OCI-LY1 (cell line): ENCODE data around the gene TTC13.

Experiments
- EZH2 ChIP-seq: fragments of 200-600 bp; sonication (generic), shearing (Covaris generic); IDR thresholded peaks from 2 replicates; pipeline ENCODE4 v1.8.0; 2017; ENCODE audit warnings: borderline replicate concordance, mixed run types, mild to moderate bottlenecking, antibody characterized with exemption, low read length, moderate library complexity, mixed read lengths
- TF ChIP-seq, protein P1 (sequence below): fragments of 200-600 bp; sonication (generic), shearing (Covaris generic); IDR thresholded peaks from 2 replicates; pipeline ENCODE4 v1.5.1; 2017; ENCODE audit warnings: mild to moderate bottlenecking, antibody characterized with exemption, low read length, moderate library complexity, mixed read lengths

DNA sequence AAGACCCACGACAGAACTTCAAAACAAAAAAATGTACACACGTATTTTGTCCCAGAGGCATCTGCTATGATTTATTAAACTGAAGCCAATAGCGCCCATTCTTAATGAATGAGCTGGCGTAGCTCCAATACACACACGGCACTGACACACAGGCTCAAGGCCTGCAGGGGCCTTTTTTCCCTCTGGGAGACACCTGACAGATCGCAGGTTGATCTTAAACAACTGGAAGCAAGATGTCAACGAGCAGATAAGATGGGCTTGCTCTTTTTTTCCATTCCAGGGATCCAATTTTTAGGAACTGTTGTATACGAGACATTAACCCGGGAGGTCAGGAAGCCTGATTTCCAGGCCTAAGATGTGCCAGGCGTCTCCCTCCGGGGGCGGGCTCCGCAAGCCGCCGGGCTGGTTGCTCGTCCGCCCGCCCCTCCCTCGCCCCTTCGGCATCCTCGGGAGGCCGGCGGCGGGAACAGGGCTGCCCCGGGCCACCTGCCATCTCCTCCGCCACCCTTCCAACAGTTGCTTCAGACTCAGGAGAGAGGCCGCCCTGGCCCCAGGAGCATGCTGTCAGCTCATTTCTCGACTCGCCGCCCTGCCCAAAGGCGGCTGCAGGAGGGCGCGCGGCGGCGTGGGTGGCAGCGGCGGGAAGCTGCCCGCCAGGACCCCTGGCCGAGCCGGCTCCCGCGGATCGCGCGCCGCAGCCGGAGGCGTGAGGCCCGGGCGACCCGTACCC lies 735 bp downstream of the TTC13 start:
- TF ChIP-seq, protein P1, sequence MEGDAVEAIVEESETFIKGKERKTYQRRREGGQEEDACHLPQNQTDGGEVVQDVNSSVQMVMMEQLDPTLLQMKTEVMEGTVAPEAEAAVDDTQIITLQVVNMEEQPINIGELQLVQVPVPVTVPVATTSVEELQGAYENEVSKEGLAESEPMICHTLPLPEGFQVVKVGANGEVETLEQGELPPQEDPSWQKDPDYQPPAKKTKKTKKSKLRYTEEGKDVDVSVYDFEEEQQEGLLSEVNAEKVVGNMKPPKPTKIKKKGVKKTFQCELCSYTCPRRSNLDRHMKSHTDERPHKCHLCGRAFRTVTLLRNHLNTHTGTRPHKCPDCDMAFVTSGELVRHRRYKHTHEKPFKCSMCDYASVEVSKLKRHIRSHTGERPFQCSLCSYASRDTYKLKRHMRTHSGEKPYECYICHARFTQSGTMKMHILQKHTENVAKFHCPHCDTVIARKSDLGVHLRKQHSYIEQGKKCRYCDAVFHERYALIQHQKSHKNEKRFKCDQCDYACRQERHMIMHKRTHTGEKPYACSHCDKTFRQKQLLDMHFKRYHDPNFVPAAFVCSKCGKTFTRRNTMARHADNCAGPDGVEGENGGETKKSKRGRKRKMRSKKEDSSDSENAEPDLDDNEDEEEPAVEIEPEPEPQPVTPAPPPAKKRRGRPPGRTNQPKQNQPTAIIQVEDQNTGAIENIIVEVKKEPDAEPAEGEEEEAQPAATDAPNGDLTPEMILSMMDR: no peak; the same call in 1 of the 2 replicates
- TF ChIP-seq EZH2: no peak
